ENCODE results near the gene SMARCD1. TPM values are rescaled to one million over a fixed set of nuclear protein-coding genes. Genes with fewer than 3 reads are reported as not detected.

The SMARCD1 gene
- total RNA-seq, 1 experiment from 2014 or later, result 152 TPM

DNA sequence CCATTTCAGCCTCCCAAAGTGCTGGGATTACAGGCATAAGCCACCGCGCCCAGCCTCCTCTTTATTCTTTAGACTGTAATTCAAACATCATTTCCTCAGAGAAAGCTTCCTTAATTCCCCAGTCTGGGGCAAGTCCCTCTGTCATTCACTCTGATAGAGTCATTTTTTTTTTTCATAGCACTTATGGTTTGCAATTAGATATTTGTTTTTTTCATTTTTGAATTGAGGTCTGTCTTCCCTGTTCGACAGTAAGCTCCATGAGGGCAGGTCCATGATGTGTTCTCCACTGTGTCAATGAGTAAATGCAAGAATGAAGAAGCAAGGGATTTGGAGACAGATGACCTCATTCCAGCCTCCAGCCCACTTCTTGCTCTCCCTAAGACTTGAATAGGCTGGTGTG is 15.6 kb upstream of the SMARCD1 start:
- no peak for DNase-seq (ENCODE audit: low spot score)
- no peaks in the 10 kb centered on the region for H3K36me3 ChIP-seq (ENCODE audit: insufficient read depth, low read length, poor library complexity, severe bottlenecking)
- no peak overlapping the region for H3K4me3 ChIP-seq (ENCODE audit: low read depth, low read length, poor library complexity, severe bottlenecking)
- TF ChIP-seq, protein P1, sequence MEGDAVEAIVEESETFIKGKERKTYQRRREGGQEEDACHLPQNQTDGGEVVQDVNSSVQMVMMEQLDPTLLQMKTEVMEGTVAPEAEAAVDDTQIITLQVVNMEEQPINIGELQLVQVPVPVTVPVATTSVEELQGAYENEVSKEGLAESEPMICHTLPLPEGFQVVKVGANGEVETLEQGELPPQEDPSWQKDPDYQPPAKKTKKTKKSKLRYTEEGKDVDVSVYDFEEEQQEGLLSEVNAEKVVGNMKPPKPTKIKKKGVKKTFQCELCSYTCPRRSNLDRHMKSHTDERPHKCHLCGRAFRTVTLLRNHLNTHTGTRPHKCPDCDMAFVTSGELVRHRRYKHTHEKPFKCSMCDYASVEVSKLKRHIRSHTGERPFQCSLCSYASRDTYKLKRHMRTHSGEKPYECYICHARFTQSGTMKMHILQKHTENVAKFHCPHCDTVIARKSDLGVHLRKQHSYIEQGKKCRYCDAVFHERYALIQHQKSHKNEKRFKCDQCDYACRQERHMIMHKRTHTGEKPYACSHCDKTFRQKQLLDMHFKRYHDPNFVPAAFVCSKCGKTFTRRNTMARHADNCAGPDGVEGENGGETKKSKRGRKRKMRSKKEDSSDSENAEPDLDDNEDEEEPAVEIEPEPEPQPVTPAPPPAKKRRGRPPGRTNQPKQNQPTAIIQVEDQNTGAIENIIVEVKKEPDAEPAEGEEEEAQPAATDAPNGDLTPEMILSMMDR (conservative IDR thresholded peaks at IDR 0.05; ENCODE audit: low read depth, low read length), result no peak
- no peaks in the 10 kb centered on the region for H3K27me3 ChIP-seq (replicated peaks; ENCODE audit: insufficient read depth, low read depth, low read length, poor library complexity)
- ChIA-PET CTCF (interaction anchor here (3.0 to 3.3 kb wide), 2 partner anchors 30 to 102 kb away, joined by 41 to 53 read pairs; no protein-coding TSS in a partner anchor), POLR2A (ENCODE audit: low non-redundant PET) (no interaction called here)
- no peaks in the 10 kb centered on the region for H3K4me1 ChIP-seq (ENCODE audit: insufficient read depth, low read length, poor library complexity, severe bottlenecking)
- H3K9me3 ChIP-seq (ENCODE audit: low read depth, low read length, poor library complexity, severe bottlenecking), result no peaks in the 10 kb centered on the region
- no TSS peak for BruUV-seq (replicated peaks)
- intact Hi-C loops (cut with micrococcal nuclease; ENCODE audit: unreplicated experiment), result no loop called here
- H3K27ac ChIP-seq (ENCODE audit: low read depth, low read length, poor library complexity, severe bottlenecking), result no peak overlapping the region

DNA sequence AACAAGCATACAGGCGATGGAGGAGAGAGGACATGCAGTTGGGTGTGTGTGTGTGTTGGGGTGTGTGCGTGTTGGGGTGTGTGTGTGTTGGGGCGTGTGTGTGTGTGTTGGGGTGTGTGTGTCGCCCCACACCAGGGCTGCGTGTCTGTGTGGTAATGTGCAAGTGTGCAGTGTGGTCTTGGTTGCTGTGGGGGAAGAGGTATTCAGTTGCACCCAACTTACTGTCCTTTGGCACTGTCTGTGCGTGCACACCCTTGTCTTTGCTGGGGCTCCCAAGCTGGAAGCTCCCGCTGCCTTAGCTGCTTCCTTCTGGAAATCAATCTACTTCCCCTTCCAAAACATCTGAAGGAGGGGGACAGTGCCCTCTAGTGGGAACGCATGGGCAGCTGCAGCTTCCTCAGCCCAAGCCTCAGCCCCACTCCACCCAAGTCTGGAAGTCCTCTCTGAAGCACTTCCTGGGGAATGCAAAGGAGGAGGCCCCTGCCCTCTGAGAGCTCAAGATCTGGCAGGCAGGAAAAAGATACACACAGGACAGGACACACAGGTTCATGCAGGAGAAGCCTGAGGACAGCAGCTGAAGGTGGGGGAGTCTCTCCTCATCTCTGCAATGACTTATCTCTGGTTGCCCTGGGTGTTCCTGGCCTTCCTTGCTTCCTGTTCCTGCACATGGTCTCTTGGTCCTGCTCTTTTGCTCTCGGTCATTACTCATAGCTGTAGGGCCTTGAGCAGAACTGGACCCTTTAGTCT is 14.7 kb upstream of the SMARCD1 start:
- H3K36me3 ChIP-seq (ENCODE audit: insufficient read depth, low read length, poor library complexity, severe bottlenecking), result no peaks in the 10 kb centered on the region
- POLR2A ChIA-PET (ENCODE audit: low non-redundant PET), result no interaction called here

DNA sequence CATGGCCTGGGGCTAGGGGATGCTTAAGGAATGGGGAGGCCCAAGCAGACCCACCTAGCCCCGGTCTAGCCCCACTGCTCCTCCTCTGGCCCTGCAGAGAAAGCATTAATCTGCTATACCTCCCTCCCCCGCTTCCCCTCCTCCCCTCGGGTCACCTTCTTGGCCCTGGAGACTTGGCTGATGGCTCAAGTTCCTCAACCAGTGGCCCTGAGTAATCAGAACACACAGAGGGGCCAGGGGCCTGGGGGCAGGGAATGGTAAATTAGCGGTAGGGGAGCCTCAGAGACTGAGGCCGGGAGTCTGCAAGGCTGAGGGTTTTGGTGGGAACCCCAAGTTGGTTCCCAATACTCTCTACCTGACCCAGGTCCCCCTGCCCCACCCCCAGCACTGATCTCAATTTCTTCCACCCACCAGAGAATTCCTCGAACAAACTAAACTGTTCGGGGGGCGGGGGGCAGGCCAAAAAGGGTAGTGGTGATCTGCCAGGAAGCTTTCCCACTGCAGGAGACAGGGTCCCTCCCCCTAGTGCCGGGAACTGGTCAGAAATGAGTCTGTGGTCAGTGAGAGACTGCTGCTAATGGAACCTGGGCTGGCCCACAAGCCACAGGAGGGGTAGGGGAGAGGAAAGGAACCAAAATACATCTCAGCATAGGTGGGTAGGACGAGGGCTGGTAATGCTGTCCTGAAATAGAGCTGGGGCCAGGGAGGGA is 12.8 kb upstream of the SMARCD1 start:
- Histone ChIP-seq H3K4me1 (ENCODE audit: insufficient read depth, low read length, poor library complexity, severe bottlenecking) (no peaks in the 10 kb centered on the region), H3K27me3 (replicated peaks; ENCODE audit: insufficient read depth, low read depth, low read length, poor library complexity) (no peaks in the 10 kb centered on the region), H3K4me3 (ENCODE audit: low read depth, low read length, poor library complexity, severe bottlenecking) (no peak overlapping the region), H3K36me3 (ENCODE audit: insufficient read depth, low read length, poor library complexity, severe bottlenecking) (no peaks in the 10 kb centered on the region), H3K9me3 (ENCODE audit: low read depth, low read length, poor library complexity, severe bottlenecking) (no peaks in the 10 kb centered on the region), H3K27ac (ENCODE audit: low read depth, low read length, poor library complexity, severe bottlenecking) (no peak overlapping the region)
- TF ChIP-seq EZH2 (IDR thresholded peaks at IDR 0.05; ENCODE audit: borderline replicate concordance, low read depth, low read length, poor library complexity, severe bottlenecking), result no peak
- TF ChIP-seq, protein P1 (conservative IDR thresholded peaks at IDR 0.05; ENCODE audit: low read depth, low read length), result no peak
- DNase-seq (ENCODE audit: low spot score), result no peak
- CTCF ChIA-PET, result no interaction called here
- POLR2A ChIA-PET (ENCODE audit: low non-redundant PET), result interaction anchor here (0.6 kb wide), 1 partner anchor 31 kb away, joined by 3 read pairs; no protein-coding TSS in a partner anchor
- intact Hi-C loops (cut with micrococcal nuclease; ENCODE audit: unreplicated experiment), result loop anchor here (5.0 kb wide), 1 partner anchor 295 kb away; no protein-coding TSS in a partner anchor
- no TSS peak for BruUV-seq (replicated peaks)

More for the DNA sequence above, 14.7 kb upstream of the SMARCD1 start:
- H3K27ac ChIP-seq (ENCODE audit: low read depth, low read length, poor library complexity, severe bottlenecking), result no peak overlapping the region
- BruUV-seq (replicated peaks), result no TSS peak
- intact Hi-C loops (cut with micrococcal nuclease; ENCODE audit: unreplicated experiment), result loop anchor here (1.0 to 5.0 kb wide), 3 partner anchors 31 to 293 kb away; no protein-coding TSS in a partner anchor
- no peaks in the 10 kb centered on the region for H3K9me3 ChIP-seq (ENCODE audit: low read depth, low read length, poor library complexity, severe bottlenecking)
- TF ChIP-seq EZH2 (IDR thresholded peaks at IDR 0.05; ENCODE audit: borderline replicate concordance, low read depth, low read length, poor library complexity, severe bottlenecking), result no peak
- TF ChIP-seq, protein P1 (conservative IDR thresholded peaks at IDR 0.05; ENCODE audit: low read depth, low read length), result peak; percentile 96
- H3K27me3 ChIP-seq (replicated peaks; ENCODE audit: insufficient read depth, low read depth, low read length, poor library complexity), result no peaks in the 10 kb centered on the region
- DNase-seq (ENCODE audit: low spot score), result peak; percentile 90
- no peak overlapping the region for H3K4me3 ChIP-seq (ENCODE audit: low read depth, low read length, poor library complexity, severe bottlenecking)
- no peaks in the 10 kb centered on the region for H3K4me1 ChIP-seq (ENCODE audit: insufficient read depth, low read length, poor library complexity, severe bottlenecking)
- CTCF ChIA-PET, result interaction anchor here (0.6 to 3.3 kb wide), 20 partner anchors 9 to 957 kb away, joined by 3 to 53 read pairs (median 5); partner anchors contain the start of gene SMARCD1

Data from A673 (cell line).